Breast epithelium (tissue), 4 donors: ENCODE data around the gene FGF21. TPM values are rescaled to one million over a fixed set of nuclear protein-coding genes. Genes with fewer than 3 reads are reported as not detected.

Experiments
- DNase-seq, 2 donors: peaks; one replicate each; pipeline ENCODE4 v3.0.0-alpha.2; 2019; ENCODE audit warnings: low spot score in 2 of 2
- H3K27ac ChIP-seq, 2 donors: fragments of 200-600 bp; sonication (generic) in 1 of 2; one replicate each; pipeline ENCODE4 v1.5.1; 2016 to 2019; ENCODE audit warnings: mild to moderate bottlenecking in 1 of 2
- H3K27me3 ChIP-seq, 2 donors: fragments of 200-600 bp; sonication (generic) in 1 of 2; one replicate each; pipeline versions ENCODE4 v1.5.1 to v1.6.0; 2017 to 2019; ENCODE audit warnings: control low read depth in 1 of 2, mild to moderate bottlenecking in 1 of 2
- H3K36me3 ChIP-seq: fragments of 200-600 bp; one replicate; pipeline ENCODE4 v1.5.1; 2019
- H3K4me1 ChIP-seq, 2 donors: fragments of 200-600 bp; sonication (generic); one replicate each; pipeline ENCODE4 v1.5.1; 2016 to 2019; ENCODE audit warnings: control low read depth in 1 of 2
- H3K4me3 ChIP-seq, 3 donors: fragments of 200-600 bp; sonication (generic); 1 replicate in 2 of 3; 2 replicates in 1 of 3; pipeline ENCODE4 v1.5.1; 2016 to 2019; ENCODE audit warnings: mild to moderate bottlenecking in 3 of 3, moderate library complexity in 2 of 3
- H3K9me3 ChIP-seq, 2 donors: fragments of 200-600 bp; sonication (generic) in 1 of 2; one replicate each; pipeline ENCODE4 v1.5.1; 2016 to 2019; ENCODE audit warnings: control low read depth in 1 of 2
- POLR2A ChIP-seq: fragments of 450-650 bp; IDR thresholded peaks from one replicate; pipeline ENCODE4 v1.6.1; 2016; ENCODE audit warnings: antibody characterized with exemption, mild to moderate bottlenecking, moderate library complexity
- POLR2AphosphoS5 ChIP-seq, 3 donors: sonication (generic); formaldehyde crosslinking; IDR thresholded peaks; one replicate each; pipeline ENCODE4 v1.6.1; 2017; ENCODE audit warnings: antibody characterized with exemption in 3 of 3
- intact Hi-C: fragments of 100-400 bp; cut with DNase I; formaldehyde crosslinking; loops from one replicate; pipeline ENCODE4 v1.15.1; 2023; ENCODE audit warnings: low total_unique reads
- total RNA-seq, 3 donors: library from RNA; depleted of rRNA; stranded (reverse); fragments of >200 nt; gene quantifications; one replicate each; pipeline ENCODE4 v1.1.0, GENCODE V29; 2016
- TF ChIP-seq, protein P1 (sequence below), 3 donors: fragments of 450-650 bp; IDR thresholded peaks; one replicate each; pipeline ENCODE4 v1.5.1; 2016 to 2017; ENCODE audit warnings: antibody characterized with exemption in 3 of 3, mild to moderate bottlenecking in 3 of 3, moderate library complexity in 3 of 3

Gene FGF21
- total RNA-seq, 3 donors from 2014 or later, result not detected

DNA sequence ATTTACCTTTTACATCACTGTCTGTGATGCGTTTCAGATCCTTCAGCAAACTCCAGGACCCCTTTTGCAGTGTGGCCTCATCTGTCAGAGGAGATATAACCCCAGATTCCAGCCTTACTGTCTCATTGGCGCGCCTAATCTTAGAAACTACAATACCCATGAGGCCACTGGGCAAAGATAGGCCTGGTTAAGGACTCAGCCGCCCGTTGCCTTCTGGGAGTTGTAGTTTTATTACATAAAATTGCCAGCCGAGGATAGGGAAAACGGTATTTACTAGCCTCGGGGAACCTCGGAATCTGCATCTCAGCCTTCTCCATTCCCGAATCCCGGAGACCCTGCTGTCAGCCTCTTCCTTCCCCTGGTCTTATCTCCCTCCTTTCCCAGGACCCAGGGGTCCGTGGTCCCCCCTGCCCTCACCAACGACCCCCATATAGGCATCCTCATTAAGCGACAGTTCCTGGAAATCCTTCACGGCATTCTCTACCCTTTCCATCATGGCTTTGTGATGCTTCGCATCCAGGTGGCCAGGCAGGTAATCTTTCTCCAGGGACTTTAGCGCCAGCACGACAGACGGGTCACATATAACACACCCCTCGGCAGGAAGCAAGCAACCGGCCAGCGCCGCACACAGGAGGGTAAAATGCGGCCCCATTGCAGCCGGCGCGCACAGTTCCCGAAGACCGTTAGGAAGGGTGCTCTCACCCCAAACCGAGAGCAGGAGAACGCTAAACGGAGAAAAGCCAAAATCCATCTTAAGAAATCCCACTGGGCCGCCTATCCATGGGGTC is 9.9 kb upstream of the FGF21 start:
- H3K4me3 ChIP-seq, result no peak overlapping the region
- H3K4me1 ChIP-seq, result no peaks in the 10 kb centered on the region
- TF ChIP-seq, protein P1, sequence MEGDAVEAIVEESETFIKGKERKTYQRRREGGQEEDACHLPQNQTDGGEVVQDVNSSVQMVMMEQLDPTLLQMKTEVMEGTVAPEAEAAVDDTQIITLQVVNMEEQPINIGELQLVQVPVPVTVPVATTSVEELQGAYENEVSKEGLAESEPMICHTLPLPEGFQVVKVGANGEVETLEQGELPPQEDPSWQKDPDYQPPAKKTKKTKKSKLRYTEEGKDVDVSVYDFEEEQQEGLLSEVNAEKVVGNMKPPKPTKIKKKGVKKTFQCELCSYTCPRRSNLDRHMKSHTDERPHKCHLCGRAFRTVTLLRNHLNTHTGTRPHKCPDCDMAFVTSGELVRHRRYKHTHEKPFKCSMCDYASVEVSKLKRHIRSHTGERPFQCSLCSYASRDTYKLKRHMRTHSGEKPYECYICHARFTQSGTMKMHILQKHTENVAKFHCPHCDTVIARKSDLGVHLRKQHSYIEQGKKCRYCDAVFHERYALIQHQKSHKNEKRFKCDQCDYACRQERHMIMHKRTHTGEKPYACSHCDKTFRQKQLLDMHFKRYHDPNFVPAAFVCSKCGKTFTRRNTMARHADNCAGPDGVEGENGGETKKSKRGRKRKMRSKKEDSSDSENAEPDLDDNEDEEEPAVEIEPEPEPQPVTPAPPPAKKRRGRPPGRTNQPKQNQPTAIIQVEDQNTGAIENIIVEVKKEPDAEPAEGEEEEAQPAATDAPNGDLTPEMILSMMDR (IDR thresholded peaks at IDR 0.05), result no peak
- TF ChIP-seq POLR2AphosphoS5 (IDR thresholded peaks at IDR 0.05), result peak in 1 of 3 donors; percentile 40
- H3K27me3 ChIP-seq, result no peaks in the 10 kb centered on the region
- no peaks in the 10 kb centered on the region for H3K36me3 ChIP-seq
- no peak for DNase-seq
- H3K9me3 ChIP-seq, result no peaks in the 10 kb centered on the region
- H3K27ac ChIP-seq, result no peak overlapping the region
- intact Hi-C loops, result no loop called here

DNA sequence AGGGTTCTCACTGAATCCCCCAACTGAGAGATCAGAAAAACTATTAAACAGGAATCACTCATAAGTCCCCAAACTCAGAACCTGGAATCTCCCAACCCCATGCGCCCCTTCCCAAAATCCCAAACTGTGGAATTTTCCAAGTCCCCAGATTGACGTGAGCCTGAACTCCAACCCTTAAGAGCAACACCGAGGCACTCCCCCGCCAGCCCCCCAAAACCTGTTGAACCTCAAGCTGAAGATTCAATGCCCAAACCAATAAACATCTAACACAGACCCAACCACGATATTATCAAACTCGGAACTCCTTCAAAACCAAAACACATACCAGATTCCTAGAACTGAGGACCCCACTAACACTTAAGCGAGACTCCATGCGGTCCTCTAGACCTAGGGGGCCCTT is 9.2 kb upstream of the FGF21 start:
- no peak for DNase-seq
- H3K4me1 ChIP-seq, result no peaks in the 10 kb centered on the region
- intact Hi-C loops, result no loop called here
- H3K27ac ChIP-seq, result peak overlapping the region in 1 of 2 donors; percentile 52
- no peak for TF ChIP-seq POLR2A
- TF ChIP-seq POLR2AphosphoS5 (IDR thresholded peaks at IDR 0.05), result no peak
- TF ChIP-seq, protein P1 (IDR thresholded peaks at IDR 0.05), result no peak
- no peaks in the 10 kb centered on the region for H3K36me3 ChIP-seq
- H3K4me3 ChIP-seq, result no peak overlapping the region
- no peaks in the 10 kb centered on the region for H3K27me3 ChIP-seq
- no peaks in the 10 kb centered on the region for H3K9me3 ChIP-seq

DNA sequence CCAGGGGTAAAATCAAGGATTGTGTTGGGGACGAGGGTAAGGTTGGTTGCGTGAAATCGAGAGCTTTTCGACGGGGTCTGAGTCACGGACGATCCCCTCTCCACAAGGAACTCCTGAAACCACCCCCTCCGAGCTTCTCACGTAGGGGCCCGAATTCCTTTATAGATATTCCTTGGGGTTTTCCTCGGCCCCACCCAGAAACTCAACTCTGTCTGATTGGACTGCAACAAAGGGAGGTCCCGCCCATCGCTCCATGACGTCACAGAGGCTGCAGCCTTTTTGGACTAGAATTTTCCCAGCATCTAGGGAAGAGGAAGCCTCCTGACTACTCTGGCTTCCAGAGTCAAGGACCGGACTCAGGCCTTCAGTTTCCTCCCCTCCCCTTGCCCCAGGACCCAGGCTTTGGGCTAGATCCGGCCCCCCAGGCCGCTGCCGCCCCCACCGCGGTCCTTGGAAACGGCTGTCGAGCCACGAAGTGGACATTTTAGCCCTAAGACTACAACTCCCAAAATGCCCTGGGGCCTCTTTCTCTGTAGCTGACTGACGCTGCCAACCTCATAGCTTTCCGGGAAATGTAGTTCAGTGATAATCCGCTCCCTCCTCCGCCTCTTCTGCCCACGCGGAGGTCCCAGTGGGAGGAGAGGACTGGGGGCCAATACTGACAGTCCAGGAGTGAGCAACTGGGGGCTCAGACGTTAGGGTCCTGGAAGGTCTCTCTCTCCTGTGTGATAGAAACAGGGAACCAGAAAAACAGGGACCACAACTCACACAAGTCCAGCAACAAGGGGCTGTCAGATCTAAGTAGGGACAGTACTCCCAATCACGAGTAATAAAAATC is 8.4 kb upstream of the FGF21 start, which contains the start of gene IZUMO1:
Gene IZUMO1 (minus strand): TSS at position 172 of the 838 bp plus-strand sequence. CDS start 1,050 bp downstream, outside the sequence.
- no peak for TF ChIP-seq POLR2AphosphoS5 (IDR thresholded peaks at IDR 0.05)
- TF ChIP-seq, protein P1 (IDR thresholded peaks at IDR 0.05), result no peak
- no peak for TF ChIP-seq POLR2A
- no peaks in the 10 kb centered on the region for H3K36me3 ChIP-seq
- H3K27me3 ChIP-seq, result no peaks in the 10 kb centered on the region
- intact Hi-C loops, result no loop called here
- H3K27ac ChIP-seq, result peak within 1 kb of the TSS; percentile 52 to 75
- no peak for DNase-seq
- no peaks in the 10 kb centered on the region for H3K9me3 ChIP-seq
- H3K4me1 ChIP-seq, result no peaks in the 10 kb centered on the region
- peak within 1 kb of the TSS; percentile 33 to 57 (median 37) for H3K4me3 ChIP-seq

DNA sequence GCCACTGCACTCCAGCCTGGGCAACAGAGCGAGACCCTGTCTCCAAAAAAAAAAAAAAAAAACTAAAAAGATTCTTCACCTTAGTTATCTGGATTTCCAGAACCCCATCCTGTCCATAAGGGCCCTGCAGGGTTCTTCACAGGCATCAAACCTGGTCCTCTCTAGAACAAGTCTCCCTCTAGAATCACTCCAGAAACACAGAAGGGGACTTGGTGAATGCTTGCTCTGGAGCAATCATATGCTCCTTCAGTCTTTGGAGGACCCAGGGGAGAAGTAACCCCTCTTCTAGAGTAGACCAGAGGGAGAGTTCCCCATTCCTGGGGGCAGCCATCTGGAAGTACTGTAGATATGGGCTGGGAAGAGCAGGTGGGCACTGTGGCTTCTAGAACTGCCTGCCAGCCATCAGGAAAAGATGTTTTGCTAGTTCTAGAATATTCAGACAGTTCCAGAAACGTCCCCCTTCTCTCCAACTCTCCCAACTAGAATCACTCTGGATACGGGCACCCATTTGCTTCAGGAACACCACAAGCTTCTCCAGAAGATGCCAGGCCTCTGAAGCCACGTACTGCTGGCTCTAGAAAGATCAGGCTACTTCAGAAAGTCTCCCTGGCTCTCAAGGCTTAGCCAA is 5.6 kb upstream of the FGF21 start:
- no peak overlapping the region for H3K4me3 ChIP-seq
- no peaks in the 10 kb centered on the region for H3K27me3 ChIP-seq
- DNase-seq, result no peak
- no peaks in the 10 kb centered on the region for H3K36me3 ChIP-seq
- no peaks in the 10 kb centered on the region for H3K4me1 ChIP-seq
- no peaks in the 10 kb centered on the region for H3K9me3 ChIP-seq
- no peak overlapping the region for H3K27ac ChIP-seq
- intact Hi-C loops, result no loop called here
- TF ChIP-seq POLR2A (no peak), POLR2AphosphoS5 (IDR thresholded peaks at IDR 0.05) (no peak)
- TF ChIP-seq, protein P1 (IDR thresholded peaks at IDR 0.05), result no peak
